GM18505 (cell line): Measurements from ENCODE around the gene KIR2DL1.
"Not testable (repeated sequence)": the region's sequence is repeated elsewhere in the genome, so short reads cannot be mapped to it uniquely, and the experiment has no call there.

Source experiments
- ATAC-seq: cut with Tn5 transposase; IDR thresholded peaks from one replicate; pipeline ENCODE4 v1.9.1; 2021; ENCODE audit not compliant: unreplicated experiment
- POLR2A ChIP-seq: IDR thresholded peaks from 4 replicates; pipeline ENCODE4 v1.6.1; 2011; ENCODE audit warnings: borderline replicate concordance; ENCODE audit not compliant: insufficient read depth, insufficient read length; ENCODE audit errors: extremely low read depth

The KIR2DL1 gene

DNA sequence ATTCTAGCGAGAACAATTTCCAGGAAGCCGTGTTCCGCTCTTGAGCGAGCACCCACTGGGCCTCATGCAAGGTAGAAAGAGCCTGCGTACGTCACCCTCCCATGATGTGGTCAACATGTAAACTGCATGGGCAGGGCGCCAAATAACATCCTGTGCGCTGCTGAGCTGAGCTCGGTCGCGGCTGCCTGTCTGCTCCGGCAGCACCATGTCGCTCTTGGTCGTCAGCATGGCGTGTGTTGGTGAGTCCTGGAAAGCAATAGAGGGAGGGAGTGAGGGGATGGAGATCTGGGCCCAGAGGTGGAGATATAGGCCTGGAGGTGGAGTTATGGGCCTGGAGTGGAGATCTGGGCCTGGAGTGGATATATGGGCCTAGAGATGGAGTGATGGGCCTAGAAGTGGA is at the start of gene KIR2DL1:
Gene KIR2DL1, plus strand, starts transcription at position 148 of the 400 bp plus-strand sequence. Its CDS starts 58 bp downstream, at position 206.
- not testable (repeated sequence) for ATAC-seq

GRCh38 chr19:54724142-54724541 is 45.5 kb upstream of the KIR2DL1 start, which contains the start of gene KIR3DL3:
TSS of gene KIR3DL3 (plus strand) at chr19:54724442. CDS start at chr19:54724497, 55 bp downstream.
- no peak for TF ChIP-seq POLR2A
- ATAC-seq, result no peak

GRCh38 chr19:54724644-54725043 is 44.9 kb upstream of the KIR2DL1 start:
- no peak for ATAC-seq
- no peak for TF ChIP-seq POLR2A

- no peak for ATAC-seq
- no peak for TF ChIP-seq POLR2A
These were observed 44.3 kb upstream of the KIR2DL1 start for GRCh38 chr19:54725321-54725720.

- ATAC-seq, result no peak
These were observed 42.0 kb upstream of the KIR2DL1 start for GRCh38 chr19:54727562-54727961.

GRCh38 chr19:54728167-54728566 is 41.4 kb upstream of the KIR2DL1 start:
- no peak for ATAC-seq
- no peak for TF ChIP-seq POLR2A

More at GRCh38 chr19:54727562-54727961, 42.0 kb upstream of the KIR2DL1 start:
- no peak for TF ChIP-seq POLR2A

GRCh38 chr19:54729416-54730188 is 40.0 kb upstream of the KIR2DL1 start:
- no peak for TF ChIP-seq POLR2A
- no peak for ATAC-seq

GRCh38 chr19:54731191-54731590 is 38.4 kb upstream of the KIR2DL1 start:
- TF ChIP-seq POLR2A, result no peak
- ATAC-seq, result no peak

- not testable (repeated sequence) for ATAC-seq
These were observed 31.3 kb upstream of the KIR2DL1 start, which contains the start of gene KIR2DL3 for GRCh38 chr19:54738306-54738705. TSS of gene KIR2DL3 (plus strand) at chr19:54738513. CDS start at chr19:54738546, 33 bp downstream.

- TF ChIP-seq POLR2A, result no peak
- ATAC-seq, result no peak
These were observed 30.9 kb upstream of the KIR2DL1 start for GRCh38 chr19:54738715-54739114.

GRCh38 chr19:54739587-54740497 is 29.8 kb upstream of the KIR2DL1 start:
- TF ChIP-seq POLR2A, result no peak
- no peak for ATAC-seq

DNA sequence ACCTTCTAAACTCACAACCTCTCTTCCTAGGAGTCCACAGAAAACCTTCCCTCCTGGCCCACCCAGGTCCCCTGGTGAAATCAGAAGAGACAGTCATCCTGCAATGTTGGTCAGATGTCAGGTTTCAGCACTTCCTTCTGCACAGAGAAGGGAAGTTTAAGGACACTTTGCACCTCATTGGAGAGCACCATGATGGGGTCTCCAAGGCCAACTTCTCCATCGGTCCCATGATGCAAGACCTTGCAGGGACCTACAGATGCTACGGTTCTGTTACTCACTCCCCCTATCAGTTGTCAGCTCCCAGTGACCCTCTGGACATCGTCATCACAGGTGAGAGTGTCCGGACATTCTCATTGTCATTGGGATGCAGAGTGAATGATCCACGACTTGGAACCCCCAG is 27.6 kb upstream of the KIR2DL1 start:
- ATAC-seq, result not testable (repeated sequence)

DNA sequence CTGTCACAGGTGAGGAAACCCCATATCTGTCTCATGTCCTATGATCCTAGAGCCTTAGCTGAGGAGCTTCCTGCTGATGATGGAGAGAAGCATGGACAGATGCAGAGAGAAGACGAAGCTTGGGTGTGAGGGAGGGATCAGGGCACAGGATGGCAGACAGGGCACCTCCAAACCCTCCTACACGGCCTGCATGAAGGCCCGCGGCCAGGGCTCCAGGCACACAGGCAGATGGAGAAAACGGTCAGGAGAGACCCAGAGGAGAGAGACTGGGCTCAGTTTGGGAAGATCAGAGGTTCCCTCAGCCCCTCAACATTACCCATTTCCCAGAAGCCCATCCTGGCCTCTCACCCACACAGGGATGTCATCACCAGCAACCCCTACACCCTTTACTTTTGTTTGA is 25.5 kb upstream of the KIR2DL1 start:
- not testable (repeated sequence) for ATAC-seq

- not testable (repeated sequence) for ATAC-seq
These were observed 21.8 kb upstream of the KIR2DL1 start for GRCh38 chr19:54747614-54748322.

- not testable (repeated sequence) for ATAC-seq
These were observed 19.3 kb upstream of the KIR2DL1 start for GRCh38 chr19:54750276-54750675.

DNA sequence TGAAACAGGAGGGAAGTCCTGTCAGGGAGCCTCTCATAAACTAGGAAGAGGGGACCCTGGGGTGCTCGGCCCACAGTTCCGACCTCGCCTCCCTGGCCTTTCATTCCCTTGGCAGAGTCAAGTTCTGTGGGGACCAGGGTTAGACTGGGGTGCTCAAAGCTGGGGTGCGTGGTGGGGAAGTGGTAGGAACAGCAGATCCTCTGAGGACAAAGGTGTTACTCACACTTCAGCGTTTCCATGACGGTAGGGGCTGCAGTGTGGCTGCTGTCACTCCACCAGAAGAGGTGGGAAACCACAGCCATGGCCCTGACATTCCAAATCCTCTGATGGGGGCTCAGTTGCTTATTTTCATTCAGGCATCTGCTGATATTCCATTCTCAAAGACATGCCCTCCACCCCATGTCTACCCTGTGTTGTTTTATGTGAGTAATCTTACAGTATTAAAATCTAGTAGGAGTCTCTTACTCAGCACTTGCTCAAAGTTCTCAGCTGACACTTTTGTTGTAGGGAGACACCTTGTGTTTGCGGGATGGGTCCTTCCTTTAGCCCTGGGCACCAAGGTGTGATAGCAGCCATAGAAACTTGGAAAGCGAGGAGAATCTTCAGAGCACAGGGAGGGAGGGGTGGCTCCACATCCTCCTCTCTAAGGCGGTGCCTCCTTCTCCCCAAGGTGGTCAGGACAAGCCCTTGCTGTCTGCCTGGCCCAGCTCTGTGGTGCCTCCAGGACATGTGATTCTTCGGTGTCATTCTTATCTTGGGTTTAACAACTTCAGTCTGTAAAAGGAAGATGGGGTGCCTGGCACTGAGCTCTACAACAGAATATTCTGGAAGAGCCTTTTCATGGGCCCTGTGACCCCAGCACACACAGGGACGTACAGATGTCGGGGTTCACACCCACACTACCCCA is 13.1 kb upstream of the KIR2DL1 start:
- not testable (repeated sequence) for ATAC-seq

DNA sequence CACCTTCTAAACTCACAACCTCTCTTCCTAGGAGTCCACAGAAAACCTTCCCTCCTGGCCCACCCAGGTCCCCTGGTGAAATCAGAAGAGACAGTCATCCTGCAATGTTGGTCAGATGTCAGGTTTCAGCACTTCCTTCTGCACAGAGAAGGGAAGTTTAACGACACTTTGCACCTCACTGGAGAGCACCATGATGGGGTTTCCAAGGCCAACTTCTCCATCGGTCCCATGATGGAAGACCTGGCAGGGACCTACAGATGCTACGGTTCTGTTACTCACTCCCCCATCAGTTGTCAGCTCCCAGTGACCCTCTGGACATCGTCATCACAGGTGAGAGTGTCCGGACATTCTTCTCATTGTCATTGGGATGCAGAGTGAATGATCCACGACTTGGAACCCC is 11.0 kb upstream of the KIR2DL1 start:
- ATAC-seq, result not testable (repeated sequence)

DNA sequence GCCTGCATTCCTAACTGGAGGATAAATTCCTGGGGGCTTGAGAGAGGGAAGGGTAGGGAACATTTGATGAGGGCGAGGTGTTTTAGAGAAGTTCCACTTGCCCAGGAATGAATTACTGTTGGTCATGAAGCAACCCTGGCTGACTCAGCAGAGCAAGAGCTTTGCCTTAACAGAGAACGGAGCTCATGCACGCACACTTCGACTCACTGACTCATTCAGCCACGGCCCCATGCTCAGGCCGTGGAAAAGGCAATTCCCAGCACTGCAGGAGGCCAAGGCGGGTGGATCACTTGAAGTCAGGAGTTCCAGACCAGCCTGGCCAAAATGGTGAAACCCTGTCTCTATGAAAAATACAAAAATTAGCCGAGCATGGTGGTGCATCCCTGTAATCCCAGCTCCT is 5.4 kb upstream of the KIR2DL1 start:
- not testable (repeated sequence) for ATAC-seq

DNA sequence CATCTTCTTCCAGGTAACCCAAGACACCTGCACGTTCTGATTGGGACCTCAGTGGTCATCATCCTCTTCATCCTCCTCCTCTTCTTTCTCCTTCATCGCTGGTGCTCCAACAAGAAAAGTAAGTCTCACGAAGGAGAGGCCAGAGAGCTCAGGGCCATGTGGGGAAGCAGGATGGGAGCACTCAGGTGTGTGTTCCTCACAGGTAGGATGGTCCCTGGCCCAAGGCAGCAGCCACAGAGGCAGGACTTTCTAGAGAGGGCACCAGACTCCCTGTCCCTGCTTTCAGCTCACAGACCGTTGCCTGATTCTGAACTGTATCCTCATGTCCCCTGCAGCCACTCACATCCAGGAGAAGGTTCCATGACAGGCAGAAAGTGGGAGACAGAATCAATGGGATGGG is 3.1 kb upstream of the KIR2DL1 start:
- ATAC-seq, result not testable (repeated sequence)
